Bronchus fibroblast of lung (primary cell): ENCODE measurements around the gene UBLCP1. TPM values are rescaled to one million over a fixed set of nuclear protein-coding genes. Genes with fewer than 3 reads are reported as not detected.

Experiments
- total RNA-seq: library from RNA; depleted of rRNA; stranded (reverse); fragments of >200 nt; gene quantifications from 2 replicates; pipeline ENCODE4 v1.2.3, GENCODE V29; 2015

Gene UBLCP1
- total RNA-seq: 15.9 and 23.2 TPM in 2 replicates

GRCh38 chr5:159262859-159263568, at the start of gene UBLCP1:
TSS of gene UBLCP1 (plus strand) at chr5:159263290. CDS start at chr5:159268916, 5,626 bp downstream.

GRCh38 chr5:159330131-159330800, 67.2 kb downstream of the UBLCP1 start, which contains the start of gene IL12B:
TSS of gene IL12B (minus strand) at chr5:159330487. CDS start at chr5:159326782, 3,705 bp downstream.

Other genes with a start within 250 kb of the UBLCP1 start
- 2.4 and 2.7 TPM in 2 replicates for gene EBF1, start 163.4 kb upstream of the UBLCP1 start, total RNA-seq
- gene RNF145, start 53.7 kb upstream of the UBLCP1 start, total RNA-seq: 29.1 and 29.3 TPM in 2 replicates
- not detected in 2 replicates for gene IL12B, start 67.2 kb downstream of the UBLCP1 start, total RNA-seq